Measurements from ENCODE around the gene FARSB.
"Not testable (repeated sequence)": the region's sequence is repeated elsewhere in the genome, so short reads cannot be mapped to it uniquely, and the experiment has no call there.

Gene FARSB

DNA sequence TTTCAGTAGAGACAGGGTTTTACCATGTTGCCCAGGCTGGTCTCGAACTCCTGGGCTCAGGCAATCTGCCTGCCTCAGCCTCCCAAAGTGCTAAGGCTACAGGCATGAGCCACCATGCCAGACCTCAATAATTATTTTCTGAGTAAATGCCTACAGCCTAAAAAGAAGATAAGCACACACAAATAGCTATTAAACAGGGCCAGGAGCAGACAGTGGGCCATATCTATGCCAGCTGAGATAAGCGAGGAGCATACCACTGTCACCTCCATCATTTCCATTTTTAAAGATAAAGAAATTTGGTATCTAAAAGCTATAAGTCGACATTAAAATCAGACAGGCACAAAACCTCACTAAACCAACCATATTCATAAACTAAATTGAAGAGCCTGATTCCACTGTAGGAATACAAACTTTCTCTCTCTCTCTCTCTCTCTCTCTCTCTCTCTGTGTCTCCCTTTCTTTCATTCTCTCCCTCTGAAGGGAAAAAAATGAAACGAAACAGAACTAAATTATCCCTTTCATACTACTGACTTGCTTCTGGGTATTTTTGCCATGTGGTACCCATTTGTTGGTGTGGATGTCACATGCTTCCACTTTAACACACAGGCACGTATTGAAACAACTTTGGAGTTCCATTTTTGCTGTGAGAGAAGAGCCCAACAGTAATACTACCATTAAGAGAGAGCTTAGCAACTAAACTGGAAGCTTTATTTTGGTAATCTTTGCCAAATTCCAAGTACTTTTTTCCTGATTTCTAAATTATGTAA, 51.0 kb downstream of the FARSB start:
- DNase-seq (ENCODE audit: low spot score) = no peak

DNA sequence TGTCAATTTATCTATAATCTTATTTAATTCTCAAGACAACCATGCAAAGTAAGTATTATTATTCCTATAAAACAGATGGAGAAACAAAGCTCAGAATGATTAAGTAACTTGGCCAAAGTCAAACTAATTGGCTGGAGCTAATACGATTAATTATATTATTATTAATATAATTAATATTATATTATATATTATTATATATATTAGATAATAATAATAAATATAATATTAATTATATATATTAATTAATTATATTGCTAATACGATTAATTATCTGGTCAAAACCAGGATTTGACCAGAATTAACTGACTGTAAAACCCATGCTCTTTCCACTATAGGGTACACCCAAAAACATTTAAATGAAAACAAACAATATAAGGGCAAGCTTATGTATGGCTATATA, 52.4 kb downstream of the FARSB start:
- DNase-seq (ENCODE audit: low spot score) = no peak

DNA sequence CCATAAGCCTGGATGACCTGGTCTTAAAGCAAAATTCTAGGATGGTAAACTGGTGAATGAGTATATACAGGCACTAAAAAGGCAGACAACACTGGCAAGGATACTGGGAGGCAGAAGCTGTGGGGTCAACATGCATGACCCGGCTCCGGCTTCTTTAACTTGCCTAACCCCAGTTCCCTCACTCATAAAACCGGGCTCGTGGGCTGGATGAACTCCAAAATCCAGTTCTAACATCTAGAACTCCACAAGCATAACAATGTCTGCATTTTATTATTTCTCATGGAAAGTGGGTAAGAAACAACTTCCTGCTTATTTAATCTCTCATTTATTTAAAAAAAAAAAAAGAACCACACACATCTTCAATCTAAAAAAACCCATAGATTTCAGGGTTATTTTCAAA, 57.3 kb downstream of the FARSB start:
- DNase-seq (ENCODE audit: low spot score) = no peak

DNA sequence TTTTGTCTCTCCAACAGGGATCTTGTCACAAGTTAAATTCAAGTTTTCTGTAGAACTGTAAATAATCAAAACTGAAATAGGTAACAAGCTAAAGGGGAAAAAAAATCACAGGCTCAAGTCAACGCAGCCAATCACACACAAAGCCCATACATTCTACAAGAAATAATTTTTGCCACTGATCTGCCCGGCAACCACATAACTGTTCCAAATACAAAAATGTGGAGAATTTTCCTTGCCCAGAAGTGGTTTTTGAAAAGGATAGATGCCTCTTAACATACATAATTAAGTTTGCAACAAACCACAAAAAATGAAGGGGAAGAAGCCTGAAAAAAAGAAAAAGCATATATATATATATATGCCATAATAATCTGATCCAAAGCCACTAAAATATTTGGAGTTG, 60.3 kb downstream of the FARSB start:
- DNase-seq (ENCODE audit: low spot score) = no peak

DNA sequence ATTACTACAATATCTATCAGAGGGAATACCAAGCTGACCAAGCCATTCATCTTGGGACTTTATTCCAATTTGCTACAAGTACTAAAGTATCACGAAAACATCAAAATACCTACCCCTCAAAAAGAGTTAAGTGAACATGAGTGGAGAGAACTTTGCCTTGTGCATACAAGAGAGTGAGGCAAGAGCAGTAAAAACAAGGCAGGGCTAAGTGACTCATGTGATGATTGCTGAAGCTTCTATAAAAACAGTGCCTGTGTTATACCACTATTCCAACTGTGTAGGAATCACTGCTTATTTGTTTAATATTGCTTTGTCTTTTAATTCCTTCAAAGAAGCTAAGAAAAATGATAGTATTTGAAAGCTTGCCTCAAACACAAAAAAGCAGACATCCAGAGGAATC, 61.2 kb downstream of the FARSB start:
- peak; percentile 48 for DNase-seq (ENCODE audit: low spot score)

DNA sequence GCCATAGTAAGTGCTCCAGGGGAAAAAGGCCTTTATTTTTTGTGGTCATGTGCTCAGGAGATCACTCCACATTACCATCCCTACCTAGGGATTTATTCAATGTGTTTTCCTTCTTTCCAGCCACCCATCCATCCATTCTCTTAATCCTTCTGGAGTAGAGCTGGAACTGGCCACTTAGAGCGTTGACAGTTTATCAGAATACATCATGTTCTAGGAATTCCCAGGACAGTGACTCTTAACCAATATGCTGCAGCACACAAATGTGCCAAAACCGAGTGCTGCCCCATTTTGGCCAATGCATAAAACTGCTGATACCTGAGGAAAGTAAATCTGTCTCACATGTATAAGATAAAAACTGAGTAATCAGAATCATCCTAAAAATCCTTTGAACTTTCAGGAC, 63.7 kb downstream of the FARSB start:
- no peak for DNase-seq (ENCODE audit: low spot score)

DNA sequence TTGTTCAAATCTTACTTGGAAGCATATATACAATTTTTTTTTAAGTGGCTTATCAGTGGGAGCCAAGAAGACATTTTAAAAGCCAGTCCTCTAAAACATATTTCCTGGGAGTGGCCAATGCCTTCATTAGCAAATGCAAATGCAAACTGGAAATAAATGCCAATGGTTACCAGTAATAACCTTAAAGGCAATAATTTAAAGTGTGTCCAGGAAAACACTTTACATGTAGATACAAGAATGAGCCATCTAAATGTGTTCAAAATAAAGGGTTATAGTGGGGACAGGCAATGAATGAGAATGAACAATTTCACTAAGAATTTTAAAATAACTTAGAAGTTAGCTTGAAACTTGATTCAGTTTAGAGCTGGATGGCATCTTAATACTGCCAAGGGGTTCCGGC, 64.2 kb downstream of the FARSB start:
- no peak for DNase-seq (ENCODE audit: low spot score)

DNA sequence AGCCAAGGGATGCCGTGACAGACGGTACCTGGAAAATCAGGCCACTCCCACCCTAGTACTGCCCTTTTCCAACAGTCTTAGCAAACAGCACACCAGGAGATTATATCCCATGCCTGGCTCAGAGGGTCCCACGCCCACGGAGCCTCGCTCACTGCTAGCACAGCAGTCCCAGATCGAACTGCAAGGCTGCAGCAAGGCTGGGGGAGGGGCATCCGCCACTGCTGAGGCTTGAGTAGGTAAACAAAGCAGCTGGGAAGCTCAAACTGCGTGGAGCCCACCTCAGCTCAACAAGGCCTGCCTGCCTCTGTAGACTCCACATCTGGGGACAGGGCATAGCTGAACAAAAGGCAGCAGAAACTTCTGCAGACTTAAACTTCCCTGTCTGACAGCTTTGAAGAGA, 71.3 kb downstream of the FARSB start:
- DNase-seq (ENCODE audit: low spot score) = not testable (repeated sequence)

DNA sequence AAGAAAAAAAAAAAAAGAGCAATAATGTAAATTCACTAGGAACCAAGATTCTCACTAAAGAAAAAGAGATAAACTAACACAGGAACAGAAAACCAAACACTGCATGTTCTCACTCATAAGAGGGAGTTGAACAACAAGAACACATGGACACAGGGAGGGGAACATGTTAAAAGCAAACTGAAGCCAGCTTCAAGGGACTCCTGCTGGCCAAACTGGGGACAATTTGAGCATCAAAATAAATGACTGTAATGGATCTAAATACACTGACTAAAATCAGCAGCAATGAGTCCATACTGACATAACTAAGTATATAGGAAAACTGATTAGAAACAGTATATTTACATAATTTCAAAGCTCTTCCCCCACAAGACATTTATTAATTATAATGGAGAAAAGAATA, 73.0 kb downstream of the FARSB start:
- no peak for DNase-seq (ENCODE audit: low spot score)

DNA sequence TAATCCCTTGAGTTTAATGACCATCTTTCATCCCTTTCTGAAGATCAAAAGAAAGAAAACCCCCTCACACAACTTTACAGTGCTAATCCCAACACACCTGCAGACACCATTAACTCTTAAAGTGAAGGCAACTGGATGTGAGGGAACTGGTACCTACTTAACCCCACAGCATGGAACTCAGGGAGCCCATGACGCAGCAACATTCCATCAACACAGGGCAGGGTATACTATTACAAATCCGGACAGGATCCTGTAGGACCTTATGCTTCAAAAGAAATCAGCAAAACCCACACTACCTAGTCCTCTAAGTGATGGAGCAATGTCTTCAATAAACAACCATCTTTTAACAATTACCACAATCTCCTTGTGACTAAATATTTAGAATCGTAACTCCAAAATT, 78.6 kb downstream of the FARSB start:
- no peak for DNase-seq (ENCODE audit: low spot score)

DNA sequence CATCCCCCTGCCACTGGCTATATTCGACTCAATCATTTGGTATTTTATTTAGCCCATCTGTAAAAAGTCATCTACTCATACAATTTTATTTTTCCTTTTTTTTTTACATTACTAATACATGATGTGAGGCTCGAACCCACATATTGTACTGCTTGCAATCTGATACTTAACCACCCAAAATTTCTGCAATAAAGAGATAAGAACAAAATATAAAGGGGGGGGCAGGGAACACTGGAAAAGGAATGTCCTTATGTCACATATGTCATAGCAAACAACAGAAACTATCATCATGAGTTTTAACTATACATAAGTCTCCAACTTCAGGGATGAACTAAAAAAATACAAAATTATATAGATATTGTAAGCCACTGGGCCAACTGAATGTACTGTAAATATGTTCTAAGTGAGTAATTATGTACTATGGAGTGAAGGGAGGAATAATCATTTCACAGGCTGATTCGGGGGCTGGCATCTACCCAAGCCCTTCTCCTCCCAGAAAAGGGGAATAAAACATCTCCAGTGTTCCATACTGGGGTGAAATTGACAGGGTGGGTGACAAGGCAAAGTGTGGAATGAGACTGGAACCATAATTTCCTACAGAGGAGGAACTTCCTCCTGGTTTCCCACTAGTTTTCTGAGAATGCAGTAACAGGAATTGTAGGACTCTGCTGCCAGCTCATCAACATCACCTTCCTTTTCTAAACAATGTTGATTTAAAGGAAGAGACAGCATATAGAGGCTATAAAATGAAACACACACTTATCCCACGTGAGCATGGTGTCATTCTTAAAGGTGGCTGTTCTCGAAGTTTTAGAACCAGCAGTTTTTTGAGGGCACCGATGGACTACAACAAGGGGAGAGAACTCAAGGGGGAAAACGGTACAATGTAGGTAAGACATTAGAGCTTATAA, 79.5 kb downstream of the FARSB start:
- no peak for DNase-seq (ENCODE audit: low spot score)

DNA sequence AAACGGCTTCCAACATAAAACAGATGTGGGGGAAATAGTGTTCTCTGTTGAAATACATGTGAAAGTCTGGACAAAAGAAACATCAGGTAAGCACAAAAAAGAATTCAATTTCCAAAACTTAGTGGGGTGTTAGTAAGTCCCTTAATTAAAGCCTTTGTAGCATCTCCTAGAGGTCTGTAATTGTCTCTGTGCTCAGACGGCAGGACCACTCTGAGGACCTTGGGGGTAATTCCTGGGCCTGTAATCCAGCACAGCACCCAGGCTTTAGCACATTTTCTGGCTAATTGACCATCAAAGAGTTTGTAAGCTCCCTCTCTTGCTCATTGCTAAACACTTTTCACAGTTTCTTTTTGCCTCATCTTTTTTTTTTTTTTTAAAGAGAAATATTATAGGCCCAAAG, 80.3 kb downstream of the FARSB start:
- no peak for DNase-seq (ENCODE audit: low spot score)

DNA sequence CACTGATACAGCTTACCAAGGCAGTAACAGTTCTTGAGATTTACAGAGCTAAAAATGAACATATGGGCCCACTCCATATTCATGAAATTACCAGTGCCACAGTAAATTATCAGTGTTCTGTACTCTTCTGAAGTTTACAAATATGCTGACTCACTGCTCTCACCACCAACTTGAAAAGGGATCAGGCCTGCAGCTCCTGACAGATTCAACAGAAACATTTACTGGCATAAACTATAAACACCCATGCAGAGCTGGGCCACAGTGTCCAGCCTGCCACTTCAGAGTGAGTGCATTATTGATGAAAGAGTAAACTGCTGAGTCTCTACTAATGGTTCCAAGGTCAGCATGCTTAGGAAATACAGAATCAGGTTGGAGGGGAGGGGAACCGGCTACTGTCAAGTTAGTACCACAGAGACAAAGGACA, 83.1 kb downstream of the FARSB start:
- peak; percentile 41 for DNase-seq (ENCODE audit: low spot score)

DNA sequence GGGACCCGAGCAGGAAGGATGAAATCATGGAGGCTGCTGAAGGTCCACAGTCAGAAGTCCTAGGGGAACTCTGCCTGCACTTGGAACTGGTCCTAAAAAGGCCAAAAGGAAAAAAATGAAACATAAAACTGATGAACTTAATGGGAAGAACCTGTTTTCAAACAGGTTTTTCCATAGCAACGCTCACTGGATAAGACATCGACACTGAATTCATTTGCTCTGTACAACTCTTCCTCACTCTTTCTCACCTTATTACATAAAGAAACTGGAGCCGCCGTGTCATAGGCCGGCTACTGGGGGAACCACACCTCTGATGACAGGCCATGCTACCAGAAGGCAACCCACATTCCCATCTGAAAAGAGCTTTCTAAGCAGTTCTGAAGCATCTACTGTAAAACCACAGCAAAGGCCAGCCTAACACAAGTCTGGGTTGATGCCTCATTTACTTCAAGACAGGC, 83.6 kb downstream of the FARSB start:
- no peak for DNase-seq (ENCODE audit: low spot score)

DNA sequence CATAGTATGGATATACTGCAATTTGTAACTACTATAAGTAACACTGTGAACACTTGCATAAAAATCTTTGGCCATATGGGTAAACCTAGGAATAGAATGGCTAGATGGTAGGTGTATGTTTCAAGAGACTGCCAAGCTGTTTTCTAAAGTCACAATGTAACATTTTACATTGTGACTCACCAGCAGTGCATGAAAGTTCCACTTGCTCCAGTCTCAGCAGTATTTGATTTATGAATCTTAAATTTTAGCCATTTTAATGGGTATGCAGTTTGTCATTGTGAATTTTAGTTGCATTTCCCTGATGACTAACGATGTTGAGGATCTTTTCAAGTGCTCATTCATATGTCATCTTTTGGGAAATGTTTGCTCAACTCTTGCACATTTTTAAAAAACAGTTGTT, 86.1 kb downstream of the FARSB start:
- no peak for DNase-seq (ENCODE audit: low spot score)

DNA sequence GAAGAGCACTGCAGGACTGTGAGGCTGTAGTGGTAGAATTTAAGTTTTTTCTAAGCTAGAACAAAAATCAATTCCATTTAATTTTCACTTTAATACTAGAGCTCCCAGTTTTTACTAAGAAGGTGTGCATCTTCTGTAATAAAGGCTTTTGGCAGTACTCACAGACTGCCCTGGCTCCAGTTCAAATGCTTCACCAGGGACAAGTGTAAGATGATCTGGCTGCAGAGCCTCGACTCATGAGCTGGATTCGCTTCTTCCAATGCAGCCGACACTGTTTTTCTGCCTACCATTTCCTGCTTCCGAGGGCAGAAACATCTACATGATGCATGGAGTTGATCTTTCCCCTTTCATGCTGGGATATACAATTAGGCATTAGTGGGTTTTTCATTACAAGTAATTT, 87.0 kb downstream of the FARSB start:
- DNase-seq (ENCODE audit: low spot score) = peak; percentile 47

DNA sequence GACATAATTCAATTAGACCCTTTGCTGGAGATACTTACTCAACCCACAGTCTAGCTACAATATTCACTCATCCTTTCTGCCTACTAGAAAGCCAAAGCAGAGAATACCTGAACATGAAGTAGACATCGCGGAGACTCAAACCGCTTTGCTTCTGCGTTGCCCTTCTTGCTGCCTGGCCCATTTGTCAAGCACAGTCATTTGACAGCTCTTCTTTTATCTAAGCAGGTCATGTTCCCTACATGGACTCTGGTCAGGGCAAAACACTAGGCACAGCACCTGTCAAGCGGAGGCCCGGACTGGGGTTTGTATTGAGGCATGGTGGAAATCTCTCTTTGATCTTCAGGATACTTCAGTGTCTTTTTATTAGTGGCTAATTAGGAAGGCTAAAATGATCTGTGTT, 89.7 kb downstream of the FARSB start:
- DNase-seq (ENCODE audit: low spot score) = no peak

DNA sequence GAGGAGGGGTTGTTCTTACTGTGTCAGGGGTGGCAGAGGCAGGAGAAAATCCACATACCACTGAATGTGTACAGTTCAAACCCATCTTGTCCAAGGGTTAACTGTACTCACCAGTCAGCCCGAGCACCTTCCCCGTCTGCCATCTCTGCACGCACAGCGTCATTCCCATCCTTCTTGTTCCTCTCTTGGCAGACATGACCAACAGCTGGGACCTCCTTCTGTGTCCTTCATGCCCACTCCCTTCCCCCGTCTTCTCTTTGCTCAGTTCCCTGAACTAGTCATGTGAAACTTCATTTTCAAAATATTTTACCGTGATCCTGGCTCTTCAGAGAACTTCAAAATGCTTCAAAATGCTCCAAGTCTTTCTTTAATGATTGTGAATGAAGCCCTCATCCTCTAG, 92.0 kb downstream of the FARSB start:
- no peak for DNase-seq (ENCODE audit: low spot score)

DNA sequence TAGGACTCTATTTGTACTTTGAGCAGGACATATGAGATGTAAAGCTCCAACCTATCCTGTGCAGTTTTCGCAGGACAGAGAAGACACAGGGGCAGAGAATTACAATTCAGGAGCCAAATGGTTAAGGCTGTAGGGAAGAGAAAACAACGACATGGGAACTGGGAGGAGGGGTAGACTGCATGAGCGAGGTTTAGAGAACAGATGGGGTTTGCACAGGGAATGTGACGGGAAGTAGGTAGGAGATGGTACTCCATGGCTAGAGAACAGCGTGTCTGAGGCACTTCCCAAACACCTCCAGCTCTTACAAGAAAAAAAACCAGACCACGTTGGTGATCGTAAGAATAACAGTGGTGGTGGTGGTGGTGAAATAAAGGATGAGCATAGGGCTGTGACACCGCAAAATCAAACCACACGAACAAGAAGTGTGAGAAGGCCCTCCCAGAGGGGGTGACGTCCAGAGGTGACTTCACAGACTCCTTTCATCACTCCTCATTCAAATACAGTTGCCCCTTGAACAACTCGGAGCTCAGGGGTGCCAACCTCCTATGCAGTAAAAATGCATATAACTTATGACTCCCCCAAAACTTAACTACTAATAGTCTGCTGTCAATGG, 92.7 kb downstream of the FARSB start:
- no peak for DNase-seq (ENCODE audit: low spot score)

DNA sequence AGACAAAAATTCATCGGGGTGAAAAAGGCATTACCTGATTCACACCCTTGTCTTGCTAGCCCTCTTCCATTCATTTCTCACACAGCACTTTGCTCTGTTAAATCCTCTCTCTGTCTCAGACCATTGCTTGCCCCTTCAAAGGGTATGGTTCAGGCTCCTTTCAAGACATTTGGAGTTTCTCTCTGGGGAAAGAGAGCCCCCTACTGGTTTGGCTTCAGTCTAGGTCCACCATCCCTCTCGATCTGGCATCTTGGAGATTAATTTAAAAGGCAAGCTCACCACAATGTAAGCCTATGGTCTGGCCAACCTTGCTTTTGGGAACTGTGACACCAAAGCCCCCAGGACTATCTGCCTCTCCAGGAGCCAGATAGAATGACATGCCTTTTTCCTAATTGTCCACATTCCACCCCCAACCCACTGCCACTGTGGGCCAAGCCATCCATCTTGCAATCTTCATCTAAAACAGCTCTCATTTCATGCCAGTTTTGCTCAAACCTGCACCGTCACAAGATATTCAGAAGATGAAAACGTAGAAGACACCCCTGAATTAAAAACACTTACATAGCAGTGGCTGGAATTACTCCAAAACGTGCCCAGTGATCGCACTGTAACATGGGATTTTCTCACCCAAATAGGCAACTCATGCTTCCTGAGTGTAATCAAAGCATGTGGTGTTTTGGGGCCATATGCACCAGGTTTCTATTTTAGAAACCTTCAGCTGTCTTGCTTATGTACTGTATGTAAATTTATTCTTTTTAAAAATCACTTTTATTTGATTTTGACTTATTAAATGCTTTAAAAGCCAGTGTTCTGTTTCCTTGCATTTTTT, 93.9 kb downstream of the FARSB start:
- peak; percentile 43 for DNase-seq (ENCODE audit: low spot score)

DNA sequence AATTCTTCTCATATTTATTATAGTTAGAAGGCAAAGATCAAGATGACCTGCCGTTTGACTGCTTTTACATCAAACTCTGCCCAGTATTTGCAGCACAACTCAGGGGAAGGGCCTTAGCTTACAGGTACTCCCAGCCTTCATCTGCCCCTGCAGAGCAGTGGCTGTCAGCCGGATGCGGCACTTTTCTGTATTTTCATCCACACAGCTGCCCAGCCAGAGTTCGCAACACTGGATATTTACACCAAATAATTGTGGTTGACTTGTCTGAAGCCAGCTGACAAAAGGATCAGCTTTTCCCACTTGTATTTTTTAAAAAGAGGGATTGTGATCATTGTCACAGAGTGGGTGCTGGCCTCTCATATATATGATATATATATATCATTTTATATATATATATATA, 94.7 kb downstream of the FARSB start:
- DNase-seq (ENCODE audit: low spot score) = no peak

DNA sequence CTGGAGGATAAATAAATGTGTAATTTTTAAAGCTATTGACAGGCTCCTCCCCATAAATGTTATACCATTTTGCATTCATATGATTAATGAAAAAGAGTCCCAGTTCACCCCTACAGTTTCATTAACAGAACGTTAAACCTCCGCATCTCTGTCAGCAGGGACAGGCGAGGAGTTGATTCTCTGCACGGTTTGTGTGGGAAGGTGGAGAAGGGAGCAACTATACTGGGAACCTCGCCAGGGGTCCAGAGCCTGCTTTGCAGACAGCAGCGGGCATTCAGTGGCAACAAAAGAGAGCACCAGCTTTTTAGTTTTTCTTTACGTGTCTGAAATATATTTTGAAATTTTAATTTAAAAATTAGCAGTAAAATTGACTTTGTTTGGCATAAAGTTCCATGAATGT, 101.4 kb downstream of the FARSB start:
- DNase-seq (ENCODE audit: low spot score) = no peak

Data from AG08396 (cell line).